B cell (primary cell): Measurements from ENCODE around the gene DGKB. TPM values are rescaled to one million over a fixed set of nuclear protein-coding genes. Genes with fewer than 3 reads are reported as not detected.

Experiments used
- ATAC-seq: fragments of 200-7000 bp; cut with Tn5 transposase; one replicate; pipeline ENCODE4 v1.10.0; 2021; ENCODE audit warnings: low read depth, mild to moderate bottlenecking, moderate number of reproducible peaks, moderate library complexity
- CTCF ChIA-PET: fragments of 350-600 bp; sonication (Branson Sonifier 250); formaldehyde crosslinking; loops from one replicate; lab custom pipeline; 2021; ENCODE audit warnings: antibody characterized with exemption, inconsistent platforms; lab: Charles Lee
- POLR2A ChIA-PET: fragments of 350-600 bp; sonication (Branson Sonifier 250); formaldehyde crosslinking; loops from one replicate; lab custom pipeline; 2021; ENCODE audit warnings: antibody characterized with exemption; lab: Charles Lee
- DNase-seq: peaks from one replicate; pipeline ENCODE4 v3.0.0; 2013
- H2AFZ ChIP-seq: 2 replicates; pipeline ENCODE4 v1.6.1; 2012; ENCODE audit warnings: mild to moderate bottlenecking, low read depth, low read length; ENCODE audit not compliant: insufficient read depth, poor library complexity, severe bottlenecking
- H3K27ac ChIP-seq, 2 donors: 1 replicate in 1 of 2; 2 replicates in 1 of 2; pipeline ENCODE4 v1.5.1; 2012 to 2013; ENCODE audit warnings: low read length in 2 of 2, mild to moderate bottlenecking in 2 of 2, moderate library complexity in 1 of 2
- H3K27me3 ChIP-seq, 4 experiments: fragments of 200-600 bp in 1 of 4; sonication (generic) in 1 of 4; replicated peaks in 1 of 4; 1 replicate in 2 of 4; 2 replicates in 2 of 4; pipeline versions ENCODE4 v1.6.1 to v1.7.0; 2013 to 2016; ENCODE audit warnings: low read length in 3 of 4, mild to moderate bottlenecking in 2 of 4, mixed read lengths in 1 of 4, moderate library complexity in 1 of 4; ENCODE audit not compliant: insufficient read depth in 4 of 4, control insufficient read depth in 3 of 4; ENCODE audit errors: control extremely low read depth in 1 of 4
- H3K36me3 ChIP-seq, 2 experiments: replicated peaks in 1 of 2; 1 replicate in 1 of 2; 2 replicates in 1 of 2; pipeline versions ENCODE4 v1.6.1 to v1.7.1; 2013; ENCODE audit warnings: low read length in 1 of 2; ENCODE audit not compliant: insufficient read depth in 2 of 2, control insufficient read depth in 1 of 2; ENCODE audit errors: control extremely low read depth in 1 of 2, extremely low read depth in 1 of 2
- H3K4me1 ChIP-seq, 2 donors: fragments of 200-600 bp in 1 of 2; sonication (generic) in 1 of 2; 1 replicate in 1 of 2; 2 replicates in 1 of 2; pipeline versions ENCODE4 v1.5.1 to v1.6.1; 2013 to 2017; ENCODE audit warnings: low read length in 2 of 2; ENCODE audit not compliant: control insufficient read depth in 2 of 2, insufficient read depth in 2 of 2
- H3K4me2 ChIP-seq: replicated peaks from 2 replicates; pipeline ENCODE3; 2012; ENCODE audit warnings: mild to moderate bottlenecking, low read depth, low read length; ENCODE audit not compliant: poor library complexity, severe bottlenecking
- H3K4me3 ChIP-seq, 5 experiments: fragments of 200-600 bp in 1 of 5; sonication (generic) in 1 of 5; 1 replicate in 3 of 5; 2 replicates in 2 of 5; pipeline versions ENCODE4 v1.5.1 to v1.7.0; 2011 to 2016; ENCODE audit warnings: low read length in 4 of 5, mild to moderate bottlenecking in 4 of 5, low read depth in 2 of 5, control low read depth in 1 of 5, moderate library complexity in 1 of 5; ENCODE audit not compliant: insufficient read depth in 1 of 5; ENCODE audit errors: control extremely low read depth in 1 of 5, extremely low read depth in 1 of 5
- H3K79me2 ChIP-seq: fragments of 200-600 bp; sonication (generic); one replicate; pipeline ENCODE4 v1.6.0; 2016; ENCODE audit warnings: low read length; ENCODE audit not compliant: control insufficient read depth, insufficient read depth
- H3K9ac ChIP-seq: fragments of 200-600 bp; sonication (generic); 2 replicates; pipeline ENCODE4 v1.6.1; 2017; ENCODE audit warnings: mild to moderate bottlenecking, low read length, moderate library complexity
- H3K9me3 ChIP-seq, 3 donors: one replicate each; pipeline versions ENCODE4 v1.6.1 to v1.7.1; 2013; ENCODE audit warnings: low read length in 2 of 3; ENCODE audit not compliant: control insufficient read depth in 2 of 3, insufficient read depth in 1 of 3; ENCODE audit errors: control extremely low read depth in 1 of 3
- H4K20me1 ChIP-seq: 2 replicates; pipeline ENCODE4 v1.6.0; 2012; ENCODE audit warnings: mild to moderate bottlenecking, low read length; ENCODE audit not compliant: insufficient read depth, control insufficient read depth, poor library complexity, severe bottlenecking
- H3K27ac Mint-ChIP-seq: one replicate; pipeline ENCODE4 v1.8.0; 2021; ENCODE audit warnings: mixed read lengths
- H3K27me3 Mint-ChIP-seq: one replicate; pipeline ENCODE4 v1.8.0; 2021; ENCODE audit warnings: mixed read lengths
- H3K4me1 Mint-ChIP-seq: one replicate; pipeline ENCODE4 v1.8.0; 2021; ENCODE audit warnings: mixed read lengths
- H3K4me3 Mint-ChIP-seq: one replicate; pipeline ENCODE4 v1.8.0; 2021; ENCODE audit warnings: mixed read lengths
- H3K9me3 Mint-ChIP-seq: one replicate; pipeline ENCODE4 v1.8.0; 2022; ENCODE audit warnings: mixed read lengths; ENCODE audit not compliant: insufficient read depth
- EZH2 ChIP-seq: IDR thresholded peaks from 2 replicates; pipeline ENCODE4 v1.6.1; 2012; ENCODE audit warnings: borderline replicate concordance, low read depth, mild to moderate bottlenecking, moderate library complexity, low read length; ENCODE audit not compliant: insufficient read depth, poor library complexity, severe bottlenecking
- WGBS: methylation state at CpG from one replicate; pipeline ENCODE4 v1.1.5; 2013; ENCODE audit warnings: missing lambda C conversion rate; ENCODE audit not compliant: insufficient coverage; 5-methylcytosine and 5-hydroxymethylcytosine counted together
- intact Hi-C: fragments of 100-400 bp; cut with micrococcal nuclease; formaldehyde crosslinking; loops from one replicate; pipeline ENCODE4 v1.10.0; 2022
- polyA plus RNA-seq: library from polyadenylated mRNA; depleted of rRNA; stranded (reverse); fragments of >200 nt; gene quantifications from 2 replicates; pipeline ENCODE4 v1.2.3, GENCODE V29; 2012
- total RNA-seq, 2 donors: library from RNA; stranded (reverse); fragments of 120-200 nt in 1 of 2; gene quantifications; 1 replicate in 1 of 2; 2 replicates in 1 of 2; pipeline versions ENCODE4 v1.2.3 to v1.2.4, GENCODE V29; 2013 to 2022
- TF ChIP-seq, protein P1 (sequence below): fragments of 200-600 bp; IDR thresholded peaks from one replicate; pipeline ENCODE4 v1.8.0; 2022; ENCODE audit warnings: antibody characterized with exemption, mild to moderate bottlenecking

Gene DGKB
- total and polyA plus RNA-seq, 2 donors (not counting 1 experiment from before 2014, with no cell fraction given), result not detected

DNA sequence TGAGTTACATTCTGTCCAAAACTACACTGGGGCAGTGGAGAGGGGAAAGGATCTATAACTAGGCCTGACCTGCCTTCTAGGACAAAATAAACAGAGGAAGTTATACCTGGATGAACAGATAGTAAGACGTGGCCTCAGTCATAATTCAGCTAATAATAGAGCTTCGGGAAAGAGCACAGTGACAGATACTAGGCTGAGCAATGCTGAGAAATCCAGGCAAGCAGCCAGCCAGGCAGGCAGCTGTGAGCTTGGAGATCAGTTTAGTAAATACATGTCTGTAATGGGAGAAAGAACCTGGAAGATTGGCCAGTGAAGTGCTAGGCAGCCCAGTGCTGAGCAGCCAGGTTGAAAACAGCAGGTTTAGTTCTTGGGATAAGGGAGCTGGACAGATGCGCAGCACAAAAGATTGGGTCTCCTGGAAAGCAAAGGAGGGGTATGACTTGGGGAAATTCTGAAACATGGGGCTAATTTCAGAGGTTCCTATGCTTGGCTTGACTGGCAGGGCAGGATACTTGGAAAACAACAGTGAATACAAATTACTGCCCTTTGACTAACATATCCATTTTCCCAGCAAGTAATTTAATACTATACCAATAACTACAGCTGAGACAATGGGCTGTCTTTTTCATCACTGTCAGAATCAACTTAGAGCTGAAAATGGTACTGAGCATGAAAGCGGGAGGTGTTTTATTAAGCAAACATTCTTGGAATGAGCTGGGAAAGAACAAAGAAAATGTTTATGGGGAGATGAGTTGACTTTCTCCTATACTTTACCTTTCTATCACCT lies 140.8 kb downstream of the DGKB start:
- 77% methylated on average over 3 of the region's 4 CpGs for WGBS
- Histone ChIP-seq H3K4me2 (no peak overlapping the region), H3K9ac (no peak overlapping the region), H3K36me3 (no peaks in the 10 kb centered on the region), H3K27ac (no peak overlapping the region), H3K4me1 (no peaks in the 10 kb centered on the region), H4K20me1 (no peaks in the 10 kb centered on the region), H3K4me3 (no peak overlapping the region), H3K79me2 (no peaks in the 10 kb centered on the region), H3K9me3 (no peaks in the 10 kb centered on the region), H2AFZ (no peak overlapping the region), H3K27me3 (no peaks in the 10 kb centered on the region)
- no peak overlapping the region for H3K27ac Mint-ChIP-seq
- CTCF ChIA-PET, result no interaction called here
- POLR2A ChIA-PET, result no interaction called here
- H3K9me3 Mint-ChIP-seq, result no peaks in the 10 kb centered on the region
- H3K27me3 Mint-ChIP-seq, result no peaks in the 10 kb centered on the region
- ATAC-seq (no peak), DNase-seq (no peak)
- H3K4me3 Mint-ChIP-seq, result no peak overlapping the region
- no peaks in the 10 kb centered on the region for H3K4me1 Mint-ChIP-seq
- intact Hi-C loops, result no loop called here
- TF ChIP-seq EZH2, result no peak
- TF ChIP-seq, protein P1, sequence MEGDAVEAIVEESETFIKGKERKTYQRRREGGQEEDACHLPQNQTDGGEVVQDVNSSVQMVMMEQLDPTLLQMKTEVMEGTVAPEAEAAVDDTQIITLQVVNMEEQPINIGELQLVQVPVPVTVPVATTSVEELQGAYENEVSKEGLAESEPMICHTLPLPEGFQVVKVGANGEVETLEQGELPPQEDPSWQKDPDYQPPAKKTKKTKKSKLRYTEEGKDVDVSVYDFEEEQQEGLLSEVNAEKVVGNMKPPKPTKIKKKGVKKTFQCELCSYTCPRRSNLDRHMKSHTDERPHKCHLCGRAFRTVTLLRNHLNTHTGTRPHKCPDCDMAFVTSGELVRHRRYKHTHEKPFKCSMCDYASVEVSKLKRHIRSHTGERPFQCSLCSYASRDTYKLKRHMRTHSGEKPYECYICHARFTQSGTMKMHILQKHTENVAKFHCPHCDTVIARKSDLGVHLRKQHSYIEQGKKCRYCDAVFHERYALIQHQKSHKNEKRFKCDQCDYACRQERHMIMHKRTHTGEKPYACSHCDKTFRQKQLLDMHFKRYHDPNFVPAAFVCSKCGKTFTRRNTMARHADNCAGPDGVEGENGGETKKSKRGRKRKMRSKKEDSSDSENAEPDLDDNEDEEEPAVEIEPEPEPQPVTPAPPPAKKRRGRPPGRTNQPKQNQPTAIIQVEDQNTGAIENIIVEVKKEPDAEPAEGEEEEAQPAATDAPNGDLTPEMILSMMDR, result no peak

DNA sequence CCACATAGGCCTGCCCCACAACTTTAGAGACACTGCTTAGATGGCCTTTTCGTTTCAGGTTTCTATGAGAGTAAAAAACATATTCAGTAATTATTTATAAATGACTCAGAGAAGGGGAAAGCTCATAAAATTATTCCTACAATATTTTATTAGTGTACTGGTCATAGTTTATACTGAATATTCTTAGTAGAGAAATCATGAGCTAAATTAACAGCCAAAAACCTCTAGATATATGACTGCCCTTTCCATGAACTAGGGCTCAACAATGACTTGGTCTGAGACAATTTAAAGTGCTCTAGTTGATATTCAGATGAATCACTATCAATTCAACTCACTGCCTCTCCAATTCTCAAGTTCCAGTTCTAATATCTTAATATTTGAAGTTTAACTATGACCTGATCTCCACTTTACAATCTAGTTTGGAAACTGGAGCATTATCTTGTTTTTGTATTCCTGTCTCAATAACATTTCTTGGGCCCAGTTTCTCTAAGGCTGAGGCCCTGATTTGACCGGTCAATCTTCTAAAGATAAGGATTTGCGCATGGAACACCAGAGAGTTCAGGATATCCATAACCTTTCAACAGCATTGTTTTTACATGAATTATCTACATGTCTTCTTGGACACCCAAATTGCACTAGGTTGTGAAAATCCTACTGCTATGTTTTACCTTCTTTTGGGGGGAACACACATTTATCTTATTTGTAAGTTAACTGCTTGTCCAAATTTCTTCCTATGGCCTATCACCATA lies 141.6 kb downstream of the DGKB start:
- POLR2A ChIA-PET, result no interaction called here
- Histone ChIP-seq H3K9me3 (no peaks in the 10 kb centered on the region), H2AFZ (no peak overlapping the region), H3K27ac (no peak overlapping the region), H4K20me1 (no peaks in the 10 kb centered on the region), H3K4me3 (no peak overlapping the region), H3K36me3 (no peaks in the 10 kb centered on the region), H3K4me1 (no peaks in the 10 kb centered on the region), H3K27me3 (no peaks in the 10 kb centered on the region), H3K79me2 (no peaks in the 10 kb centered on the region), H3K4me2 (no peak overlapping the region), H3K9ac (no peak overlapping the region)
- Mint-ChIP-seq H3K4me1 (no peaks in the 10 kb centered on the region), H3K9me3 (no peaks in the 10 kb centered on the region), H3K27ac (no peak overlapping the region), H3K27me3 (no peaks in the 10 kb centered on the region), H3K4me3 (no peak overlapping the region)
- DNase-seq, result no peak
- no peak for TF ChIP-seq EZH2
- TF ChIP-seq, protein P1, result no peak
- ATAC-seq, result no peak
- intact Hi-C loops, result no loop called here
- CTCF ChIA-PET, result no interaction called here
- 100% methylated on average over 1 of the region's 3 CpGs for WGBS
